DOHH2 (cell line): Measurements from ENCODE around the gene PLA2G4F.

Experiments used
- CTCF ChIP-seq: fragments of 200-600 bp; sonication (generic); IDR thresholded peaks from one replicate; pipeline ENCODE4 v1.5.1; 2014; ENCODE audit warnings: antibody characterized with exemption, mild to moderate bottlenecking, low read depth, low read length; ENCODE audit not compliant: poor library complexity, severe bottlenecking
- EZH2phosphoT487 ChIP-seq: fragments of 200-600 bp; sonication (generic); IDR thresholded peaks from 2 replicates; pipeline ENCODE4 v1.6.1; 2017; ENCODE audit warnings: borderline replicate concordance, mild to moderate bottlenecking, antibody characterized with exemption, low read length, moderate library complexity, mixed read lengths

GRCh38 chr15:42199126-42199525 lies 42.7 kb upstream of the PLA2G4F start:
- TF ChIP-seq CTCF (no peak), EZH2phosphoT487 (no peak)
